GM19324 (cell line): ENCODE measurements around the gene IL17RC.
"Not testable (repeated sequence)": the region's sequence is repeated elsewhere in the genome, so short reads cannot be mapped to it uniquely, and the experiment has no call there.

Experiments used
- ATAC-seq: cut with Tn5 transposase; IDR thresholded peaks from one replicate; pipeline ENCODE4 v1.9.1; 2021; ENCODE audit warnings: mild to moderate bottlenecking, moderate library complexity; ENCODE audit not compliant: unreplicated experiment, low FRiP score

IL17RC gene

GRCh38 chr3:9891072-9891622 is 25.8 kb upstream of the IL17RC start:
- no peak for ATAC-seq

- no peak for ATAC-seq
These were observed 23.2 kb upstream of the IL17RC start for GRCh38 chr3:9893739-9894138.

GRCh38 chr3:9895715-9896114 is 21.2 kb upstream of the IL17RC start:
- not testable (repeated sequence) for ATAC-seq

GRCh38 chr3:9896755-9897407 is 20.0 kb upstream of the IL17RC start:
- not testable (repeated sequence) for ATAC-seq

- no peak for ATAC-seq
These were observed 19.2 kb upstream of the IL17RC start for GRCh38 chr3:9897408-9898372.

- ATAC-seq = no peak
These were observed 18.2 kb upstream of the IL17RC start for GRCh38 chr3:9898467-9899241.

GRCh38 chr3:9899289-9899791 is 17.6 kb upstream of the IL17RC start:
- ATAC-seq = no peak

GRCh38 chr3:9900965-9901415 is 15.9 kb upstream of the IL17RC start:
- ATAC-seq = not testable (repeated sequence)

GRCh38 chr3:9901967-9902366 is 14.9 kb upstream of the IL17RC start:
- no peak for ATAC-seq

- no peak for ATAC-seq
These were observed 14.3 kb upstream of the IL17RC start, which contains the start of gene IL17RE for GRCh38 chr3:9902372-9903237. TSS of gene IL17RE (plus strand) at chr3:9902848. CDS start at chr3:9902933, 85 bp downstream.

- ATAC-seq = no peak
These were observed 13.7 kb upstream of the IL17RC start for GRCh38 chr3:9903238-9903624.

- ATAC-seq = no peak
These were observed 13.0 kb upstream of the IL17RC start for GRCh38 chr3:9903904-9904303.

- ATAC-seq = no peak
These were observed 10.4 kb upstream of the IL17RC start for GRCh38 chr3:9906480-9906879.

GRCh38 chr3:9908286-9908685 is 8.6 kb upstream of the IL17RC start:
- no peak for ATAC-seq

GRCh38 chr3:9909221-9910013 is 7.5 kb upstream of the IL17RC start:
- no peak for ATAC-seq

GRCh38 chr3:9911863-9912262 is 5.0 kb upstream of the IL17RC start:
- ATAC-seq = no peak

- no peak for ATAC-seq
These were observed 4.5 kb upstream of the IL17RC start for GRCh38 chr3:9912294-9912935.

GRCh38 chr3:9913601-9914000 is 3.3 kb upstream of the IL17RC start:
- no peak for ATAC-seq
